Upper lobe of right lung (tissue), 1 donor: ENCODE data around the gene KIF16B. TPM values are rescaled to one million over a fixed set of nuclear protein-coding genes. Genes with fewer than 3 reads are reported as not detected.

Experiments used
- ATAC-seq: fragments of 200-7000 bp; cut with Tn5 transposase; one replicate; pipeline ENCODE4 v1.9.1; 2020; ENCODE audit warnings: mild to moderate bottlenecking, moderate library complexity
- DNase-seq: peaks from one replicate; pipeline ENCODE4 v3.0.0-alpha.2; 2020
- H3K27ac ChIP-seq: fragments of 200-600 bp; one replicate; pipeline ENCODE4 v1.8.0; 2022
- H3K27me3 ChIP-seq: fragments of 200-600 bp; one replicate; pipeline ENCODE4 v1.8.0; 2022; ENCODE audit warnings: mild to moderate bottlenecking
- H3K36me3 ChIP-seq: fragments of 200-600 bp; one replicate; pipeline ENCODE4 v1.8.0; 2022
- H3K4me1 ChIP-seq: fragments of 200-600 bp; one replicate; pipeline ENCODE4 v1.8.0; 2022
- H3K4me3 ChIP-seq: fragments of 200-600 bp; one replicate; pipeline ENCODE4 v1.8.0; 2022; ENCODE audit warnings: mild to moderate bottlenecking
- H3K9me3 ChIP-seq: fragments of 200-600 bp; one replicate; pipeline ENCODE4 v1.8.0; 2022
- intact Hi-C: fragments of 100-400 bp; cut with DNase I; formaldehyde crosslinking; loops from one replicate; pipeline ENCODE4 v1.11.0; 2022
- total RNA-seq: library from RNA; stranded (reverse); fragmentation: NEBNext Ultra II Directional; extraction: Animal tissue kit (Norgen Biotek cat#: 25700); gene quantifications from one replicate; pipeline ENCODE4 v1.2.1, GENCODE V29; 2021
- TF ChIP-seq, protein P1 (sequence below): fragments of 200-600 bp; IDR thresholded peaks from one replicate; pipeline ENCODE4 v1.8.0; 2022; ENCODE audit warnings: antibody characterized with exemption
- donor health status: DM: no; HTN: yes; CAD: no; lungs with severe emphysema.

The KIF16B gene
- total RNA-seq, 1 donor from 2014 or later: 21.6 TPM

DNA sequence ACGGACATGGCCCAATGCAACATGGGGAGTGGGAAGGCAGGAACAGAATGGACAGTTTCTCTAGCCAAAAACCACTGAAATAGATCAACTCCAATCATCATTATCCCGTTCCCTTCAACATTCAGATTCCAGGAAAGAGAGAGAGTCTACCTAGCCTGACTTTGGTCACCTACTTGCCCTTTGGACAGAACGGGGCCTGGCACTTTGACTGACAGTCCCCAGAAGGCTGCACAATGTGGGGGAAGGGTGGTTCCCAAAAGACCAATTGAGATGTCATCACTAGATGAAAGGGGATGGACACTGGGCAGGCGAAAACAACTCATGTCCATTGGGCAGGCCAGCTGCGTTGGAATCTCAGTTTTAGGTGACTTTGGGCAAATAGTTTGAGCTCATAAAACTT lies 15.0 kb upstream of the KIF16B start:
- TF ChIP-seq, protein P1, sequence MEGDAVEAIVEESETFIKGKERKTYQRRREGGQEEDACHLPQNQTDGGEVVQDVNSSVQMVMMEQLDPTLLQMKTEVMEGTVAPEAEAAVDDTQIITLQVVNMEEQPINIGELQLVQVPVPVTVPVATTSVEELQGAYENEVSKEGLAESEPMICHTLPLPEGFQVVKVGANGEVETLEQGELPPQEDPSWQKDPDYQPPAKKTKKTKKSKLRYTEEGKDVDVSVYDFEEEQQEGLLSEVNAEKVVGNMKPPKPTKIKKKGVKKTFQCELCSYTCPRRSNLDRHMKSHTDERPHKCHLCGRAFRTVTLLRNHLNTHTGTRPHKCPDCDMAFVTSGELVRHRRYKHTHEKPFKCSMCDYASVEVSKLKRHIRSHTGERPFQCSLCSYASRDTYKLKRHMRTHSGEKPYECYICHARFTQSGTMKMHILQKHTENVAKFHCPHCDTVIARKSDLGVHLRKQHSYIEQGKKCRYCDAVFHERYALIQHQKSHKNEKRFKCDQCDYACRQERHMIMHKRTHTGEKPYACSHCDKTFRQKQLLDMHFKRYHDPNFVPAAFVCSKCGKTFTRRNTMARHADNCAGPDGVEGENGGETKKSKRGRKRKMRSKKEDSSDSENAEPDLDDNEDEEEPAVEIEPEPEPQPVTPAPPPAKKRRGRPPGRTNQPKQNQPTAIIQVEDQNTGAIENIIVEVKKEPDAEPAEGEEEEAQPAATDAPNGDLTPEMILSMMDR: no peak
- H3K4me1 ChIP-seq: no peaks in the 10 kb centered on the region
- ATAC-seq (no peak), DNase-seq (no peak)
- intact Hi-C loops: no loop called here
- no peaks in the 10 kb centered on the region for H3K9me3 ChIP-seq
- H3K27me3 ChIP-seq: peaks cover 4% of the 10 kb centered on the region
- no peak overlapping the region for H3K4me3 ChIP-seq
- no peak overlapping the region for H3K27ac ChIP-seq
- H3K36me3 ChIP-seq: no peaks in the 10 kb centered on the region

DNA sequence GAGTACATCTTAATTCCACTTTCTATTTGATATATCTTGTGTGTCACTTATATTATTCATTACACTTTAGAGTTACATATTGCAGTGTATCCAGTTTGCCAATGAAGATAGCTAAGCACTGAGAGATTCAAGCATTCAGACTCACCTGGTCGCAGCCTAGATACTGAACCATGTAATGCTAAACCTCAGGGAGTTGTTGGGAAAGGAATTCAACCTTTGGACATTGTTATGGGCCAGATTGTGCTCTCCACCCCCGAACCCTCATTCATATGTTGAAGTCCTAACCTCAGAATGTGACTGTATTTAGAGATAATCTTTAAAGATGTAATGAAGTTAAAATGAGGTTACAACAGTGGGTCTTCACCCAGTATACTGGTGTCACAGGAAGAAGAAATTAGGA lies 13.8 kb upstream of the KIF16B start:
- ATAC-seq: no peak
- Histone ChIP-seq H3K27ac (no peak overlapping the region), H3K4me3 (no peak overlapping the region), H3K36me3 (no peaks in the 10 kb centered on the region), H3K27me3 (no peaks in the 10 kb centered on the region), H3K4me1 (no peaks in the 10 kb centered on the region), H3K9me3 (no peaks in the 10 kb centered on the region)
- intact Hi-C loops: no loop called here
- TF ChIP-seq, protein P1: no peak
- no peak for DNase-seq

DNA sequence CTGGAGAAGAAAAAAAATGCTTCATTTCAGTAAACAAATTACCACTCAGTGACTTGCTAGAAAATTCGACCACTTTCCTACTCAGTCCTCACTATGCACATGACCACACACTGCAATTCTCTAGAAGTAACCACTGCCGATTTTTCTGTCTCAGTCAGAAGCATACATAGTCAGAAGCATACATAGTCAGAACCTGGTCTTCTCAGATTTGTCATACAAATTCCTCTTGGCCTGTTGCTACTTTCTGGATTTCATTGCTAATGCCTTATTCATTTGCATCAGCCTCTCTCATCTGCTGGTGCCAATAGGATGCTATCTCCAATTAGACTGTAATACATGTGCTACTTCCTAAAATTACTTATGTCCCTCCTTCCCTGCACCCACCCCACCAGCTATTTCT lies 10.2 kb upstream of the KIF16B start:
- DNase-seq (no peak), ATAC-seq (no peak)
- Histone ChIP-seq H3K36me3 (no peaks in the 10 kb centered on the region), H3K27ac (no peak overlapping the region), H3K4me1 (no peaks in the 10 kb centered on the region), H3K4me3 (no peak overlapping the region), H3K27me3 (no peaks in the 10 kb centered on the region), H3K9me3 (no peaks in the 10 kb centered on the region)
- intact Hi-C loops: no loop called here
- TF ChIP-seq, protein P1: no peak

GRCh38 chr20:16581241-16581640 lies 8.0 kb upstream of the KIF16B start:
- TF ChIP-seq, protein P1: no peak
- Histone ChIP-seq H3K27me3 (no peaks in the 10 kb centered on the region), H3K27ac (no peak overlapping the region)

DNA sequence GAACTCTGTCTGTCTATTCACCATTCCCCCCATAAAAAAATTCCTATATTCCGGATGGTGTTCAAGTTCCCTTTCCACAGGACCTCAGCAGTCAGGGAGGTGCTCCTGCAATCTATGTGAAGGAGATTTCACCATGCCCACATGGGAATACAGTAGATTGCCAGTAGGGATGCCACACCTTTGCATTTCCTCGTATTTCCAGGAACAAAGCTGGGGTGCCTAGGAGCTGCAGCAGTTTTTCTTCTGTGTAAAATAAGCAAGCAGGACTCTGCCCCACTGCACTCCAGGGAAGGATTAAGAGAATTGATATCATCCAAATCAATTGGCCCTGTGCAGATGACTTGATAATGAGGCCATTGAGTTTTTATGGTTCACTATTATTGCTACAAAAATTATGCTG lies 7.4 kb upstream of the KIF16B start:
- DNase-seq (no peak), ATAC-seq (no peak)
- intact Hi-C loops: no loop called here
- H3K4me3 ChIP-seq: no peak overlapping the region
- H3K9me3 ChIP-seq: no peaks in the 10 kb centered on the region
- no peaks in the 10 kb centered on the region for H3K27me3 ChIP-seq
- no peak overlapping the region for H3K27ac ChIP-seq
- TF ChIP-seq, protein P1: no peak
- H3K4me1 ChIP-seq: peaks cover 3% of the 10 kb centered on the region
- no peaks in the 10 kb centered on the region for H3K36me3 ChIP-seq

More at GRCh38 chr20:16581241-16581640, 8.0 kb upstream of the KIF16B start:
- H3K4me1 ChIP-seq: no peaks in the 10 kb centered on the region
- no peaks in the 10 kb centered on the region for H3K36me3 ChIP-seq
- no peaks in the 10 kb centered on the region for H3K9me3 ChIP-seq
- ATAC-seq (no peak), DNase-seq (no peak)
- intact Hi-C loops: no loop called here
- no peak overlapping the region for H3K4me3 ChIP-seq

DNA sequence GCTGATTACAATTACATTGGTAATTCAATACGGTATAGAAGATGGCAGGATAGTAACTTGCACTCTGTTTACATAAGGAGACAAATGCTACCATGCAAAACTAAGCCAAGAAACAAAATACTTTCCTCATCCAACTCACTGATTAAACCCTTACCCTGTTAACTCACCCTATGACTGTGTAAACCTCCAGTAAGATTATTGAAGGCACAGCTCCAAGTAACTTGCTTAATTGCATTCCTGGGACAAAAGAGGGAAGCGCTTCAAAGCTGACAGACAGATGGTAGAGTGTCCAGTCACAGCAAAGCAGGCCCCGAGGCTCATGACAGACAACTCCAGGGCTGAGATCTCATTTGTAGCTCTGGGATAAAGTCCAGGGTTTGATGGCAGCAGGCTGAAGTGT lies 6.9 kb upstream of the KIF16B start:
- H3K4me3 ChIP-seq: no peak overlapping the region
- peaks cover 8% of the 10 kb centered on the region for H3K4me1 ChIP-seq
- TF ChIP-seq, protein P1: no peak
- H3K27ac ChIP-seq: no peak overlapping the region
- no peaks in the 10 kb centered on the region for H3K36me3 ChIP-seq
- peak; percentile 72 for ATAC-seq
- H3K9me3 ChIP-seq: no peaks in the 10 kb centered on the region
- H3K27me3 ChIP-seq: no peaks in the 10 kb centered on the region
- DNase-seq: no peak
- intact Hi-C loops: no loop called here
